Measurements from ENCODE around the gene RHBDD2.
"Not testable (repeated sequence)": the region's sequence is repeated elsewhere in the genome, so short reads cannot be mapped to it uniquely, and the experiment has no call there.

RHBDD2 gene

GRCh38 chr7:75866489-75867389, 12.1 kb upstream of the RHBDD2 start:
- DNase-seq (ENCODE audit: low read depth) = no peak

GRCh38 chr7:75867390-75867717, 11.5 kb upstream of the RHBDD2 start:
- DNase-seq (ENCODE audit: low read depth) = no peak

- no peak for DNase-seq (ENCODE audit: low read depth)
These were observed 10.7 kb upstream of the RHBDD2 start for GRCh38 chr7:75868153-75868552.

GRCh38 chr7:75869776-75870379, 9.0 kb upstream of the RHBDD2 start:
- no peak for DNase-seq (ENCODE audit: low read depth)

GRCh38 chr7:75870557-75871161, 8.2 kb upstream of the RHBDD2 start:
- DNase-seq (ENCODE audit: low read depth) = no peak

GRCh38 chr7:75872073-75872782, 6.6 kb upstream of the RHBDD2 start:
- DNase-seq (ENCODE audit: low read depth) = no peak

GRCh38 chr7:75874180-75874579, 4.7 kb upstream of the RHBDD2 start:
- not testable (repeated sequence) for DNase-seq (ENCODE audit: low read depth)

GRCh38 chr7:75875113-75876080, 3.4 kb upstream of the RHBDD2 start:
- DNase-seq (ENCODE audit: low read depth) = no peak

- DNase-seq (ENCODE audit: low read depth) = no peak
These were observed 2.5 kb upstream of the RHBDD2 start for GRCh38 chr7:75876126-75876881.

- no peak for DNase-seq (ENCODE audit: low read depth)
These were observed 494 bp upstream of the RHBDD2 start for GRCh38 chr7:75878312-75878768.

GRCh38 chr7:75879771-75880184, 944 bp downstream of the RHBDD2 start:
- DNase-seq (ENCODE audit: low read depth) = no peak

- no peak for DNase-seq (ENCODE audit: low read depth)
These were observed 1.4 kb downstream of the RHBDD2 start for GRCh38 chr7:75880242-75880641.

GRCh38 chr7:75881436-75882095, 2.7 kb downstream of the RHBDD2 start:
- DNase-seq (ENCODE audit: low read depth) = no peak

GRCh38 chr7:75883265-75883824, 4.5 kb downstream of the RHBDD2 start:
- DNase-seq (ENCODE audit: low read depth) = not testable (repeated sequence)

GRCh38 chr7:75884476-75884875, 5.6 kb downstream of the RHBDD2 start:
- no peak for DNase-seq (ENCODE audit: low read depth)

GRCh38 chr7:75885036-75885435, 6.2 kb downstream of the RHBDD2 start:
- DNase-seq (ENCODE audit: low read depth) = no peak

GRCh38 chr7:75887669-75888369, 9.0 kb downstream of the RHBDD2 start:
- no peak for DNase-seq (ENCODE audit: low read depth)

GRCh38 chr7:75888464-75889222, 9.8 kb downstream of the RHBDD2 start:
- DNase-seq (ENCODE audit: low read depth) = no peak
